Measurements from ENCODE around the gene GAS7. TPM values are rescaled to one million over a fixed set of nuclear protein-coding genes. Genes with fewer than 3 reads are reported as not detected.

Gene GAS7
- total RNA-seq, 1 donor, result 8.6 TPM

DNA sequence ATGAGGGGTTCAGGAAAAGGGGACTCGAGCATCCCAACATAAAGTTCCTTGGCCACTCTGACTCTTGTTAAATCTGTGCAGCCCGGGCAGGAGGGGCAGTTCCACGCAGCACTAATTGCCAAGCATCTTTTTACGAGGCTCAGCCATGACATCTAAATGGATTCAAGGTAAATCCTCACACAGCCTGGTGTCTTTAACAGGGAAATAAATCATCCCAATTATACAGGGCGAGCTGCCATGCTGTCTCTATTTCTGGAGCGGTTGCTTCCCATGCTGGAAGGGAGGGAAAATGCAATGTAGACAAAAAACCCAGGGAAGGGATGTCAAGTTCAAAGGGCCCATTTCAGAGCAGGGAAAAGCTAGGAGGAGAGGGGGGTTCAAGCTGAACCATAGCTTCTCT is 110.0 kb downstream of the GAS7 start:
- peak; percentile 55 for DNase-seq (ENCODE audit: low read depth)
- TF ChIP-seq, protein P1, sequence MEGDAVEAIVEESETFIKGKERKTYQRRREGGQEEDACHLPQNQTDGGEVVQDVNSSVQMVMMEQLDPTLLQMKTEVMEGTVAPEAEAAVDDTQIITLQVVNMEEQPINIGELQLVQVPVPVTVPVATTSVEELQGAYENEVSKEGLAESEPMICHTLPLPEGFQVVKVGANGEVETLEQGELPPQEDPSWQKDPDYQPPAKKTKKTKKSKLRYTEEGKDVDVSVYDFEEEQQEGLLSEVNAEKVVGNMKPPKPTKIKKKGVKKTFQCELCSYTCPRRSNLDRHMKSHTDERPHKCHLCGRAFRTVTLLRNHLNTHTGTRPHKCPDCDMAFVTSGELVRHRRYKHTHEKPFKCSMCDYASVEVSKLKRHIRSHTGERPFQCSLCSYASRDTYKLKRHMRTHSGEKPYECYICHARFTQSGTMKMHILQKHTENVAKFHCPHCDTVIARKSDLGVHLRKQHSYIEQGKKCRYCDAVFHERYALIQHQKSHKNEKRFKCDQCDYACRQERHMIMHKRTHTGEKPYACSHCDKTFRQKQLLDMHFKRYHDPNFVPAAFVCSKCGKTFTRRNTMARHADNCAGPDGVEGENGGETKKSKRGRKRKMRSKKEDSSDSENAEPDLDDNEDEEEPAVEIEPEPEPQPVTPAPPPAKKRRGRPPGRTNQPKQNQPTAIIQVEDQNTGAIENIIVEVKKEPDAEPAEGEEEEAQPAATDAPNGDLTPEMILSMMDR (IDR thresholded peaks at IDR 0.05; ENCODE audit: insufficient read depth, low read depth, low read length), result no peak
- H3K4me3 ChIP-seq (ENCODE audit: low read depth, low read length), result no peak overlapping the region

DNA sequence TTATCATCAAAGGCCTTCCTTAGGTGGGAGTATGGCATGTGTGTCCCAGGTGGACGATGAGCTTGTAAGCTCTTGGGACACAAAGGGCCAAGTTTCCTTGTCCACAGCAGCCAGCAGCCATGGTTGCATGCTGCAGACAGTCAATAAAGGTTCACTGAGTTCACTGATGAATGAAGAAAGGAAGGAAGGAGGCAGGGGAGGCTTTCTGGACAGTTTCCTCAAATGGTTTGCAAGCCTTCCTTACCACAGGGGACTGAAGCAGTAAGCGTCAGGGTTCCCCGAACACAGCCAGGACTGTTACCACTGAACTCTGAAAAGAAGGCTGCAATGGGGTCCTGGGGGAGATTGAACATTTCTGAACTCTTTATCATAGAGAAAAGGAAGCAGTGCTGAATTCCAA is 111.1 kb downstream of the GAS7 start:
- no peak for DNase-seq (ENCODE audit: low read depth)
- TF ChIP-seq, protein P1 (IDR thresholded peaks at IDR 0.05; ENCODE audit: insufficient read depth, low read depth, low read length), result no peak
- H3K4me3 ChIP-seq (ENCODE audit: low read depth, low read length), result no peak overlapping the region

DNA sequence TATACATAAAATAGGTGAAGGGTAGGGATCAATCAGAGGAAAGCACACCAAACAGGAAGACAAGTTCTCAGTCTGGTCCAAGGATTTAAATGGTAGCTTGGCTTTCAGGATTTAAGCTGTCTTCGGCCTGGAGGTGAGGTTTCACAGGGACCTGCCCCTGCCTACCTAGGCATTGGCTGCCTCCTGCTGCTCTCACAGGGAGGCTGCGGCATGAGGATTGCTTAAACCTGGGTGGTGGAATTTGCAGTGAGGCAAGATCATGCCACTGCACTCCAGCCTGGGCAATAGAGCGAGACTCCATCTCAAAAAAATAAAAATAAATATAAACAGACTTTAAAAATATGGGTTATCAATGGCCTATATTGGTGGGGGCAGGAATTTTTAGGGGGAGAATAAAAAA is 114.5 kb downstream of the GAS7 start:
- no peak for DNase-seq (ENCODE audit: low read depth)
- no peak overlapping the region for H3K4me3 ChIP-seq (ENCODE audit: low read depth, low read length)
- TF ChIP-seq, protein P1 (IDR thresholded peaks at IDR 0.05; ENCODE audit: insufficient read depth, low read depth, low read length), result no peak

GRCh38 chr17:10082795-10083194 is 115.6 kb downstream of the GAS7 start:
- H3K4me3 ChIP-seq (ENCODE audit: low read depth, low read length), result no peak overlapping the region
- TF ChIP-seq, protein P1 (IDR thresholded peaks at IDR 0.05; ENCODE audit: insufficient read depth, low read depth, low read length), result no peak
- DNase-seq (ENCODE audit: low read depth), result no peak

DNA sequence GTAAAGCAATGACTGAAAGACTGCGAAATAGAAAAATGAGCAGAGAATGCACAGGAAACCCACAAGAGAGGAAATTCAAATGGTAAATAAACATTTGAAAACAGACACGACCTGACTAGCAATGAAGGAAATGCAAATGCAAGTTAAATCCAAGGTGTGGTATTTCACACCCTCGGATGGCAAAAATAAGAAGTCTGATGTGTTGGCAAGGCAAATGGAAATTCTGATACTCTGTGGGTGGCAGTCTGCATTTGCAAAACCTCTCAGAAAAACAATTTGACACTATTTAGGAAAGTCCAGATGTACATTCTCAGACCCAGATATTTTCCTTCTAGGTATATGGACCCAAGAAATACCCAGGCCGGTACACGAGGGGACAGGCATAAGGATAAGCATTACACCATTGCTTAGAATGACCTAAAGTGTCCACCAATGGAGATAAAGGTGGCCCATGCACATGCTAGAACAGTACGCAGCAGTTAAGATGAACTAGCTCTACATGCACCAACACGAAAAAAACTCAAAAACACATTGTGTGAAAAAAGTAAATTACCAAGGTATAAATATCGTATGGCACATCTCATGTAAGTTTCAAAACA is 116.7 kb downstream of the GAS7 start:
- DNase-seq (ENCODE audit: low read depth), result no peak
- no peak overlapping the region for H3K4me3 ChIP-seq (ENCODE audit: low read depth, low read length)
- TF ChIP-seq, protein P1 (IDR thresholded peaks at IDR 0.05; ENCODE audit: insufficient read depth, low read depth, low read length), result no peak

GRCh38 chr17:10077561-10078299 is 120.7 kb downstream of the GAS7 start:
- TF ChIP-seq, protein P1 (IDR thresholded peaks at IDR 0.05; ENCODE audit: insufficient read depth, low read depth, low read length), result no peak
- no peak overlapping the region for H3K4me3 ChIP-seq (ENCODE audit: low read depth, low read length)
- no peak for DNase-seq (ENCODE audit: low read depth)
